ENCODE measurements around the gene TBC1D2B. TPM values are rescaled to one million over a fixed set of nuclear protein-coding genes. Genes with fewer than 3 reads are reported as not detected.

The TBC1D2B gene
- polyA plus RNA-seq, 1 donor from 2014 or later = 9.4 TPM

DNA sequence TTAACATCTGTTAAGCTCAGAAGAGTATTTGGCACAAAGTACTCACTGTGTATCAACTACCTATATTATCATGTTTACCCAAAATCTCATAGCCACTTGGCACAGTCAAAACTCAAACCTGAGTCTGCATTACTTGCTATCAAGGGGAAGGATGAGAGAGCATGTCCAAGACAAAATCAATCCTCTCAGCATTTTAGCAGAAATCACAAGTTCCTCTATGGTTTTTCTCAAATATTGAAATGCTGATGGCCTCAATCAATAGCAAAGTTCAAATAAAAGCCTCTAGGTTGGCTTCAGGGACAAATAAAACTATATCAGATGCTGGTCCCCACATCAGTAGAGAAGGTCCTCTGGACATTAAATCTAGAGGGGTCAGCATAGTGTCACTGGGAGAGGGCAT is 14.3 kb downstream of the TBC1D2B start:
- no peaks in the 10 kb centered on the region for H3K9me2 ChIP-seq (ENCODE audit: insufficient read depth, low read length)
- H3K9ac ChIP-seq (ENCODE audit: low read length) = no peak overlapping the region
- no peaks in the 10 kb centered on the region for H3K36me3 ChIP-seq (ENCODE audit: insufficient read depth, low read length)
- H3K27ac ChIP-seq (ENCODE audit: low read length) = no peak overlapping the region
- H4K20me1 ChIP-seq (ENCODE audit: insufficient read depth) = no peaks in the 10 kb centered on the region
- no peaks in the 10 kb centered on the region for H3K9me3 ChIP-seq (ENCODE audit: low read length)
- H3K4me2 ChIP-seq (ENCODE audit: low read length) = no peak overlapping the region
- H3K27me3 ChIP-seq (ENCODE audit: insufficient read depth, low read depth, low read length) = no peaks in the 10 kb centered on the region
- TF ChIP-seq MXI1 (conservative IDR thresholded peaks at IDR 0.05; ENCODE audit: poor library complexity, severe bottlenecking) = no peak
- TF ChIP-seq REST (IDR thresholded peaks at IDR 0.05; ENCODE audit: borderline replicate concordance) = no peak
- no peak for TF ChIP-seq EZH2 (IDR thresholded peaks at IDR 0.05; ENCODE audit: borderline replicate concordance, insufficient read depth, low read length, poor library complexity, severe bottlenecking)
- TF ChIP-seq TAF1 (IDR thresholded peaks at IDR 0.05; ENCODE audit: low read depth) = no peak
- no peak for TF ChIP-seq EP300 (conservative IDR thresholded peaks at IDR 0.05; ENCODE audit: poor library complexity, severe bottlenecking)
- TF ChIP-seq RAD21 (conservative IDR thresholded peaks at IDR 0.05) = no peak
- no peak for TF ChIP-seq POLR2AphosphoS5 (IDR thresholded peaks at IDR 0.05)
- no peak for TF ChIP-seq SMC3 (conservative IDR thresholded peaks at IDR 0.05; ENCODE audit: poor library complexity)
- TF ChIP-seq CTCF (IDR thresholded peaks at IDR 0.05; ENCODE audit: poor library complexity, severe bottlenecking) = no peak
- no peaks in the 10 kb centered on the region for H3F3A ChIP-seq (ENCODE audit: insufficient read depth, low read length, poor library complexity, severe bottlenecking)
- H2AFZ ChIP-seq (ENCODE audit: low read depth, low read length) = no peak overlapping the region
- H3K79me2 ChIP-seq (replicated peaks; ENCODE audit: insufficient read depth, low read length) = peaks cover 8% of the 10 kb centered on the region
- H3K4me3 ChIP-seq (ENCODE audit: low read length) = no peak overlapping the region

DNA sequence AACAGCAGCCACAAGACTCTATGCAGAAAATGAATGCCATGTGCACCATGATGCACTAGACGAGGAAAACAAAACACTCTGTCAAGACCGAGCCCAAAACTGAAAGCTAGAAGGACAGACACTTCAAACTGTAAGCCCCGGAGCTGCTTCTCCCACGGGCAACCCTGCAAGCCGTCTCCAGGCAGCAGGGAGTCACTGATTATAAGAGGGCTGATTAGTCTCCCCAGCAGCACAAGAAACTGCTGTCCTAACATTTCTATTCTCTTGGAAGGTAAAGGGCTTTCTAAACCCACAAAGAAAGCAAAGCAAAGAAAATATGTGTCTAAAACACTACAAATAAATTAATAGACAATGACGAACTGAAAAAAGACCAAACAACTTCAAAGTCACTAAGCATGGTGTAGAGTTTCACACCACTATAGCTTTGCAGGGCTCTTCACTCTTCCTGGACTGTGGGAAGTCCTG is 15.5 kb downstream of the TBC1D2B start:
- Histone ChIP-seq H3F3A (ENCODE audit: insufficient read depth, low read length, poor library complexity, severe bottlenecking) (no peaks in the 10 kb centered on the region), H3K79me2 (replicated peaks; ENCODE audit: insufficient read depth, low read length) (peaks cover 8% of the 10 kb centered on the region), H3K36me3 (ENCODE audit: insufficient read depth, low read length) (no peaks in the 10 kb centered on the region), H3K9me3 (ENCODE audit: low read length) (no peaks in the 10 kb centered on the region), H3K27ac (ENCODE audit: low read length) (no peak overlapping the region), H3K9ac (ENCODE audit: low read length) (no peak overlapping the region), H3K4me3 (ENCODE audit: low read length) (peak overlapping the region; percentile 26), H3K4me2 (ENCODE audit: low read length) (peak overlapping the region; percentile 60), H3K9me2 (ENCODE audit: insufficient read depth, low read length) (no peaks in the 10 kb centered on the region), H2AFZ (ENCODE audit: low read depth, low read length) (no peak overlapping the region), H3K27me3 (ENCODE audit: insufficient read depth, low read depth, low read length) (no peaks in the 10 kb centered on the region), H4K20me1 (ENCODE audit: insufficient read depth) (no peaks in the 10 kb centered on the region)
- no peak for TF ChIP-seq TAF1 (IDR thresholded peaks at IDR 0.05; ENCODE audit: low read depth)
- peak; percentile 21 for TF ChIP-seq MXI1 (conservative IDR thresholded peaks at IDR 0.05; ENCODE audit: poor library complexity, severe bottlenecking)

- Histone ChIP-seq H3F3A (ENCODE audit: insufficient read depth, low read length, poor library complexity, severe bottlenecking) (no peaks in the 10 kb centered on the region), H3K9me2 (ENCODE audit: insufficient read depth, low read length) (no peaks in the 10 kb centered on the region), H4K20me1 (ENCODE audit: insufficient read depth) (no peaks in the 10 kb centered on the region), H3K36me3 (ENCODE audit: insufficient read depth, low read length) (no peaks in the 10 kb centered on the region), H3K9ac (ENCODE audit: low read length) (no peak overlapping the region), H3K4me3 (ENCODE audit: low read length) (no peak overlapping the region), H3K9me3 (ENCODE audit: low read length) (no peaks in the 10 kb centered on the region), H2AFZ (ENCODE audit: low read depth, low read length) (no peak overlapping the region), H3K4me2 (ENCODE audit: low read length) (no peak overlapping the region), H3K79me2 (replicated peaks; ENCODE audit: insufficient read depth, low read length) (peaks cover 8% of the 10 kb centered on the region), H3K27ac (ENCODE audit: low read length) (no peak overlapping the region), H3K27me3 (ENCODE audit: insufficient read depth, low read depth, low read length) (no peaks in the 10 kb centered on the region)
- TF ChIP-seq MXI1 (conservative IDR thresholded peaks at IDR 0.05; ENCODE audit: poor library complexity, severe bottlenecking) (no peak), REST (IDR thresholded peaks at IDR 0.05; ENCODE audit: borderline replicate concordance) (no peak), TAF1 (IDR thresholded peaks at IDR 0.05; ENCODE audit: low read depth) (no peak), POLR2AphosphoS5 (IDR thresholded peaks at IDR 0.05) (no peak), EZH2 (IDR thresholded peaks at IDR 0.05; ENCODE audit: borderline replicate concordance, insufficient read depth, low read length, poor library complexity, severe bottlenecking) (no peak), CTCF (IDR thresholded peaks at IDR 0.05; ENCODE audit: poor library complexity, severe bottlenecking) (no peak), RAD21 (conservative IDR thresholded peaks at IDR 0.05) (no peak), EP300 (conservative IDR thresholded peaks at IDR 0.05; ENCODE audit: poor library complexity, severe bottlenecking) (no peak), SMC3 (conservative IDR thresholded peaks at IDR 0.05; ENCODE audit: poor library complexity) (no peak)
Measured at GRCh38 chr15:78060232-78060631, 17.3 kb downstream of the TBC1D2B start.

Measured in neural cell (in vitro differentiated cells).